Stimulated activated CD8-positive, alpha-beta memory T cell treated with anti-CD3 and anti-CD28 coated beads, Interleukin-4, amount 100 ng/mL, for 4 hours (primary cell): ENCODE measurements around the gene PTPRD.
"Not testable (repeated sequence)": the region's sequence is repeated elsewhere in the genome, so short reads cannot be mapped to it uniquely, and the experiment has no call there.

ENCODE experiments used
- DNase-seq, 2 donors: peaks; one replicate each; pipeline ENCODE4 v3.0.0-alpha.2; 2020; ENCODE audit warnings: low read depth in 2 of 2, low spot score in 1 of 2

Gene PTPRD

DNA sequence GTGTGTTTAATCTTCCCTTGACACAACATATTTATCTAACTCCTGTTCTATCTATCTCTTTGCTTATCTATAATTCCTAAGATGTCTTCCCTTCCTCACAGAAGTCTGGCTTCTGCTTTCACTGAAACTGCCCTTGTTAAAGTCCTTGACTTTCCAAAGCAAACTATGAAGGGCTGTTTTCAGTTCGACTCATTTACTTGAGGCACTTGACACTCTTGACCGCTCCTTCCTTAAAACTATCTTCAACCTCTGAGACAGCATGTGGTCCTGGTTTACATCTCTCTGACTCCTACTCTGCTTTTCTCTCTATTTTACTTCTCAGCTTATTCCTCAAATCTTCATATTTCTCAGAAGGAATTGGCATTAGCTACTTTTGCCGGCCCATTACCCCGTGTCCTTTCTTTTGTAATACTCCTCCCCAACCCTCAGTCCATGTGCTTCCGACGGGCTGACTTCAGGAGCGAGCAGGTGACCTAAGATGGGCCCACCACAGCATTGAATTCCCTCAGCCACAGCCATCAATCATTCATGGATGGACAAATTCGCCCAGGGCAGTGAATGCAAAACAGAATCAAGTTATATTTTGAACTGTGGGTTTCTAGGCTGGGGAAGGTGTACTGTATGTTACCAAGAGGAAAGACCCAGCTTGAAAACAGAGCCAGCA, 1089.2 kb downstream of the PTPRD start:
- no peak for DNase-seq

DNA sequence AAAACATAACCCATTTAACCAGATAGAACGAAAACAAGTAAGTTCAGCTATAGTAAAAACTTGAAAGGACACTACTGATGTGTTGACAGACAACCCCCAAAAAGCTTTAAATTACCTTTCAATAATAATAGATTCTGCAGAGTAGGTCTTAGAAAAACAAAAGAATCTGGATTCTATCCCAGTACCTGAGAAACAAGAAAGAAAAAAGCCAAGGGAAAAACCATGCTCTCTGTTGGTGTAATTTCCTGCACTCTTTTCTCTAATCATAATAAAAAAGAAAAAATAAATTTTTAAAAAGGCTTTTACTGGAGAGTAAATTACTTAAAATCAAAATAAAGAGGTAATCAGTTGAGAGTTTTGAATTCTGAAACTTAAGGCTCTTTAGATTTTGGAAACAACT, 1090.4 kb downstream of the PTPRD start:
- DNase-seq = no peak

- DNase-seq = no peak
These were observed 1091.6 kb downstream of the PTPRD start for GRCh38 chr9:9521033-9521779.

DNA sequence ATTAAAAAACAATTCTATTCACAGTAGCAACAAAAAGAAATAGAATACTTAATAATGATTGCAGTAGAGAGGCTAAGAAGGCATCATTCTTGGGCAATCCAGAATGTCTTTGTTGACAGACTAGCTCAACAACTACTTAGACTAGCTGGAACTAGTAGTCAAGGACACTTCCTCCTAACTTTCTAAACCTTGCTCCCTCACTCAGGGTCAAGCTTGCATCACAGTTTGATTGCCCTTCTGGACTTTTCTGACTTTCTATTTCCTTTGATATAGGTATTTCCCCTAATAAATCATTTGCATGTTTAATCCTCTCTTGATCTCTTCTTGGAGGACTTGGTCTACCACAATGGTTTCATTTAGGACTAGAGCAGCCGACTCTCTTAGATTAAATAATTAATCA, 1107.9 kb downstream of the PTPRD start:
- DNase-seq = no peak

- DNase-seq = no peak
These were observed 1113.3 kb downstream of the PTPRD start for GRCh38 chr9:9499546-9499945.

GRCh38 chr9:9498846-9499245, 1114.0 kb downstream of the PTPRD start:
- no peak for DNase-seq

- no peak for DNase-seq
These were observed 1114.7 kb downstream of the PTPRD start for GRCh38 chr9:9498128-9498527.

DNA sequence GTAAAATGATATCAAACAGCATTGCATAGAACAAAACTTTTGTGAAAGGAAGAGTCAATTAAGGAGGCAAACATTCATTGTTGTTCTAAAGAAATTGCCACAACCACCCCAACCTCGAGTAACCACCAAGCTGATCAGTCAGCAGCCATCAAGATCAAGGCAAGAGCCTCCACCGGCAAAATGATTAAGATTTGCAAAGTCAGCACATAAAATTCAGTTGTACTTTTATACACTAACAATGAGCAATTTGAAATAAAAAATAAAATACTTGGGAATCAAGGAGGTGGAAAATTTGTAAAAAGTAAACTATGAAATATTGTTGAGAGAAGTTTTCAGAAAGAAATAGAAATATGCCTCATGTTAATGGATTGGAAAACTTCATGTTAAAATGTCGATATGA, 1118.5 kb downstream of the PTPRD start:
- DNase-seq = no peak

GRCh38 chr9:9492506-9492905, 1120.3 kb downstream of the PTPRD start:
- DNase-seq = no peak

DNA sequence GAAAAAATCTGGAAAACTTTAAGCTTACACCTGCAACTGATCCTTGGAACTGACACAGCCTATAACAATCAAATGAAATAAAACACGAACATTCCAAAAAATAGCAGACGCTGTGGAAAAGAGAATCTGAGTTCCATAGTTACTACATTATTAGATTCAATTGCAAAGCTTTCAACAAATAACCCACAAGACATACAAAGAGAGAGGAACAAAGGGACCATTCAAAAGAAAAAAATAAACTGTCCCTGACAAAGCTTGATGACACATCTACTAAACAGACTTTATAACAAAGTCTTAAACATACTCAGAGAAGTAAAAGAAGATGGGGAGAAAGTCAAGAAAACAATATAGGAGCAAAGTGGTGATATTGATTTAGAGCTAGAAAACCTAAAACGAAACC, 1123.6 kb downstream of the PTPRD start:
- DNase-seq = no peak

GRCh38 chr9:9483175-9483574, 1129.6 kb downstream of the PTPRD start:
- DNase-seq = no peak

- no peak for DNase-seq
These were observed 1134.1 kb downstream of the PTPRD start for GRCh38 chr9:9478741-9479140.

DNA sequence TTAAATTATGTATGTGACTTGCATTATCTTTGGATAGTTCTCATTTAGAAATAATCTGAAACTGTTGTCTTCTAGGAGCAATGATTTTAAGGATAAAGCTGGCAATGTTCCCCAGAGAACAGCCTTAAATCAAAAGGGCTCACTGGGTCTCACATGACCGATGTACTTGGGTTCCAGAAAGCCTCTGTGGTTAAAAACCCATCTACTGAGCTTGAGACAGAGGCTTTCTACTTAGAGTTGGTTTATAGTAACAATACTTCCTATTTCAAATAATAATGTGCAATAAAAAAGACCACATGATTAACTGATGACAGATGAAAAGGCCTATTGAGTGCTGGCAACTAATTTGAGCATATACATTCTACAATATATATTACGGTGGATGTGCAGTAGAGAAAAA, 1143.5 kb downstream of the PTPRD start:
- no peak for DNase-seq

DNA sequence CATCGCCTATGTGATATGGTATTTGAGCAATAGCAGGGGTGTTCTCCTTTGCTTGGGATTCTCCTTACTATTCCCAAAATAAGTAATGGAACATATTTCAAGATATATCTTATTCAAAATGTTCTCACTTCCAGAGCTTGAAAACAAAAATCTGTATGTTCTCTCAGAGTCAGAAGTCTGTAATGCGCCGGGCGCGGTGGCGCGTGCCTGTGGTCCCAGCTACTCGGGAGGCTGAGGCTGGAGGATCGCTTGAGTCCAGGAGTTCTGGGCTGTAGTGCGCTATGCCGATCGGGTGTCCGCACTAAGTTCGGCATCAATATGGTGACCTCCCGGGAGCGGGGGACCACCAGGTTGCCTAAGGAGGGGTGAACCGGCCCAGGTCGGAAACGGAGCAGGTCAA, 1170.9 kb downstream of the PTPRD start:
- not testable (repeated sequence) for DNase-seq

GRCh38 chr9:9437641-9438040, 1175.2 kb downstream of the PTPRD start:
- no peak for DNase-seq

DNA sequence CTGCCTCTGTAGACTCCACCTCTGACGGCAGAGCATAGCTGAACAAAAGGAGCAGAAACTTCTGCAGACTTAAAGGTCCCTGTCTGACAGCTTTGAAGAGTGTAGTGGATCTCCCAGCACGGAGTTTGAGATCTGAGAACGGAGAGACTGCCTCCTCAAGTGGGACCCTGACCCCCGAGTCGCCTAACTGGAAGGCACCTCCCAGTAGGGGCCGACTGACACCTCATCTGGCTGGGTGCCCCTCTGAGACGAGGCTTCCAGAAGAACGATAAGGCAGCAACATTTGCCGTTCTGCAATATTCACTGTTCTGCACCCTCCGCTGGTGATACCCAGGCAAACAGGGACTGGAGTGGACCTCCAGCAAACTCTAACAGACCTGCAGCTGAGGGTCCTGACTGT, 1186.3 kb downstream of the PTPRD start:
- not testable (repeated sequence) for DNase-seq

GRCh38 chr9:9412241-9412640, 1200.6 kb downstream of the PTPRD start:
- DNase-seq = no peak

- no peak for DNase-seq
These were observed 1202.1 kb downstream of the PTPRD start for GRCh38 chr9:9410736-9411135.

DNA sequence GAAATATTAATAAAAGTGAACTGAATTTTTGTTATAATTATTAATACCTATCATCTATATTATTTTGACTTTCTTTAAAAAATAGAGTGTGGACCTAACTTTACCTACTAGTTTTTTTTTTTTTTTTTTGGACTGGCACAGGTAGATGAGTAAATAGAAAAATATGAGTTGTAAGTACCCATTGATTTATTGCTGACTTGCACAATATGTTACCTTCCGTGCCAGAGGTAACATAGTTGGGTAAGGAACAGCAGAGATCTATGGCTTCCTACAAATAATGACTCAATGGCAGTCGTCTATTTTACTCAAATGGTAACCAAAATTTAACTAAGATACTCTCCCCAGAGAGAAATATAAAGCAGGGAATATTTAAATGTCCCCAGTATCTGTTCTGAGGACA, 1212.8 kb downstream of the PTPRD start:
- no peak for DNase-seq

GRCh38 chr9:9396518-9396917, 1216.3 kb downstream of the PTPRD start:
- no peak for DNase-seq

DNA sequence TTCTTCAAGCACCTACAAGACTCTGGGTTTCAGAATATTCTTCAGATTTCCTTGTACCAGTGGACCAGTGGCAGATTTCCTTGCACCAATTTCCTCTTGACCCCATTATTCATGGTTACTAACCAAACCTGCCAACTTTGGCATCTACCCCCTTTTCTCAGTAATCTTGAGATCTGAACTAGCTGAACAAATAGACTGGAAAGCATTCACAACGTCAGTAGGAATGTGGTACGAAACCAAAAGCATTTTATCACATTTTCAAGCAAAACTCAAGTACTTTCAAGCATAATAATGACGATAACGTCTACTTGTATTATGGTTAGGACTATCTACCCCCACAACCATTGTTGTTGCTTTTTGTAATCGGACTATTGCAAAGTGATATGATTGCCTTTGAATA, 1217.3 kb downstream of the PTPRD start:
- no peak for DNase-seq

- no peak for DNase-seq
These were observed 1220.0 kb downstream of the PTPRD start for GRCh38 chr9:9392755-9393154.

DNA sequence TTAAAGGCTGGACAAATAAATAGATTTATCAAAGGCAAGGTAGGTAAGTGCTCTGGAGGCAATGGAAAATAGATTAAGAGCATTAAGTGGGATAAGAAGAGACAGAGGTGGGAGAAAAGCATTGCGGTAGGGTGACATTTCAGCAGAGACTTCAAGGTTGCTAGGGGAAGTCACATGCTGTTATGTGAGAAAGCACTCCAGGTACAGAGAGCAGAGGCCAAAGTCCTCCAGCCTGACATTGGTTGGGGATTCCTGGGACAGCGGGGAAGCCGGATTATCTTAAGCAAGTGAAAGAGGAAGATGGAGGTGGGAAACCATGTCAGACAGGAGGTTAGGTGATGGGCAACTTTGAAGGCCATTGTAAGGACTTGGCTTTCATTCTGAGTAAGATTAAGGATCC, 1222.9 kb downstream of the PTPRD start:
- DNase-seq = no peak
